ENCODE results near the gene LAMA1.

LAMA1 gene

GRCh38 chr18:7048081-7048480 lies 69.5 kb downstream of the LAMA1 start:
- no peak for DNase-seq

GRCh38 chr18:7047336-7047735 lies 70.3 kb downstream of the LAMA1 start:
- DNase-seq: no peak

- DNase-seq: no peak
These were observed 79.2 kb downstream of the LAMA1 start for GRCh38 chr18:7038330-7038851.

- no peak for DNase-seq
These were observed 80.1 kb downstream of the LAMA1 start for GRCh38 chr18:7037470-7037869.

- DNase-seq: no peak
These were observed 81.8 kb downstream of the LAMA1 start for GRCh38 chr18:7035807-7036206.

GRCh38 chr18:7034924-7035323 lies 82.7 kb downstream of the LAMA1 start:
- no peak for DNase-seq

- no peak for DNase-seq
These were observed 85.1 kb downstream of the LAMA1 start for GRCh38 chr18:7032537-7032936.

- DNase-seq: no peak
These were observed 89.0 kb downstream of the LAMA1 start for GRCh38 chr18:7028625-7029024.

- DNase-seq: no peak
These were observed 92.4 kb downstream of the LAMA1 start for GRCh38 chr18:7025194-7025593.

GRCh38 chr18:7023581-7023980 lies 94.0 kb downstream of the LAMA1 start:
- no peak for DNase-seq

GRCh38 chr18:7023063-7023580 lies 94.5 kb downstream of the LAMA1 start:
- DNase-seq: no peak

- DNase-seq: no peak
These were observed 95.4 kb downstream of the LAMA1 start for GRCh38 chr18:7021994-7022840.

GRCh38 chr18:7020995-7021777 lies 96.4 kb downstream of the LAMA1 start:
- no peak for DNase-seq

GRCh38 chr18:7017013-7017412 lies 100.6 kb downstream of the LAMA1 start:
- no peak for DNase-seq

- DNase-seq: no peak
These were observed 106.5 kb downstream of the LAMA1 start for GRCh38 chr18:7011142-7011541.

- no peak for DNase-seq
These were observed 113.6 kb downstream of the LAMA1 start for GRCh38 chr18:7004009-7004408.

- no peak for DNase-seq
These were observed 115.5 kb downstream of the LAMA1 start for GRCh38 chr18:7002107-7002506.

GRCh38 chr18:7000484-7001096 lies 117.0 kb downstream of the LAMA1 start:
- DNase-seq: no peak

- no peak for DNase-seq
These were observed 119.8 kb downstream of the LAMA1 start for GRCh38 chr18:6997808-6998207.

GRCh38 chr18:6994771-6995430 lies 122.7 kb downstream of the LAMA1 start:
- no peak for DNase-seq

- no peak for DNase-seq
These were observed 123.4 kb downstream of the LAMA1 start for GRCh38 chr18:6994056-6994770.

- no peak for DNase-seq
These were observed 124.8 kb downstream of the LAMA1 start for GRCh38 chr18:6992761-6993160.

Measured in CD4-positive, alpha-beta T cell treated with Interleukin-21 for 1 hour (primary cell).